ENCODE measurements around the gene TMEM263.

DNA sequence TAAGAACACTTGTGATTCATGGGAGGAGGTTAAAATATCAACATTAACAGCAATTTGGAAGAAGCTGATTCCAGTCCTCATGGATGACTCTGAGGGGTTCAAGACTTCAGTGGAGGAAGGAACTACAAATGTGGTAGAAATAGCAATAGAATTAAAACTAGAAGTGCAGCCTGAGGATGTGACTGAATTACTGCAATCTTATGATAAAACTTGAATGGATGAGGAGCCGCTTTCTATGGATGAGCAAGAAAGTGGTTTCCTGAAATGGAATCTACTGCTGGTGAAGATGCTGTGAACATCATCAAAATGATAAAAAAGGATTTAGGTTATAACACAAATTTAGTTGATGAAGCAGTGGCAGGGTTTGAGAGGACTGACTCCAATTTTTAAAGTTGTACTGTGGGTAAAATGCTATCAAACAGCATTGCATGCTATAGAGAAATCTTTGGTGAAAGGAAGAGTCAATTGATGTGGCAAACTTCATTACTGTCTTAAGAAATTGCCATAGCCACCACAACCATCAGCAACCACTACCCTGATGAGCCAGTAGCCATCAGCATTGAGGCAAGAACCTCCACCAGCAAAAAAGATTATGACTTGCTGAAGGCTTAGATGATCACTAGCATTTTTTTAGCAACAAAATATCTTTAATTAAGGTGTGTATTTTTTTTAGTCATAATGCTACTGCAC lies 57.2 kb downstream of the TMEM263 start:
- no peak for TF ChIP-seq POLR2AphosphoS5 (IDR thresholded peaks at IDR 0.05; ENCODE audit: insufficient read depth, low read depth, low read length)
- TF ChIP-seq, protein P1, sequence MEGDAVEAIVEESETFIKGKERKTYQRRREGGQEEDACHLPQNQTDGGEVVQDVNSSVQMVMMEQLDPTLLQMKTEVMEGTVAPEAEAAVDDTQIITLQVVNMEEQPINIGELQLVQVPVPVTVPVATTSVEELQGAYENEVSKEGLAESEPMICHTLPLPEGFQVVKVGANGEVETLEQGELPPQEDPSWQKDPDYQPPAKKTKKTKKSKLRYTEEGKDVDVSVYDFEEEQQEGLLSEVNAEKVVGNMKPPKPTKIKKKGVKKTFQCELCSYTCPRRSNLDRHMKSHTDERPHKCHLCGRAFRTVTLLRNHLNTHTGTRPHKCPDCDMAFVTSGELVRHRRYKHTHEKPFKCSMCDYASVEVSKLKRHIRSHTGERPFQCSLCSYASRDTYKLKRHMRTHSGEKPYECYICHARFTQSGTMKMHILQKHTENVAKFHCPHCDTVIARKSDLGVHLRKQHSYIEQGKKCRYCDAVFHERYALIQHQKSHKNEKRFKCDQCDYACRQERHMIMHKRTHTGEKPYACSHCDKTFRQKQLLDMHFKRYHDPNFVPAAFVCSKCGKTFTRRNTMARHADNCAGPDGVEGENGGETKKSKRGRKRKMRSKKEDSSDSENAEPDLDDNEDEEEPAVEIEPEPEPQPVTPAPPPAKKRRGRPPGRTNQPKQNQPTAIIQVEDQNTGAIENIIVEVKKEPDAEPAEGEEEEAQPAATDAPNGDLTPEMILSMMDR (IDR thresholded peaks at IDR 0.05; ENCODE audit: extremely low read depth in 1 of 2, insufficient read depth in 1 of 2, low read depth in 1 of 2, low read length in 2 of 2), result no peak
- no peak for TF ChIP-seq POLR2A (IDR thresholded peaks at IDR 0.05; ENCODE audit: low read depth, low read length)
- TF ChIP-seq MYC (IDR thresholded peaks at IDR 0.05; ENCODE audit: low read depth, low read length), result no peak
- TF ChIP-seq EZH2 (IDR thresholded peaks at IDR 0.05; ENCODE audit: borderline replicate concordance, low read depth, low read length, severe bottlenecking), result no peak
